DND-41 (cell line): ENCODE data around the gene CDC25C.

ENCODE experiments used
- EZH2 ChIP-seq: IDR thresholded peaks from 3 replicates; pipeline ENCODE4 v1.6.1; 2012; ENCODE audit warnings: borderline replicate concordance, low read depth, mild to moderate bottlenecking, moderate library complexity, low read length, inconsistent platforms; ENCODE audit not compliant: severe bottlenecking
- TF ChIP-seq, protein P1 (sequence below): IDR thresholded peaks from 2 replicates; pipeline ENCODE4 v1.5.1; 2012; ENCODE audit warnings: borderline replicate concordance, low read length, moderate library complexity, mild to moderate bottlenecking; ENCODE audit not compliant: poor library complexity, severe bottlenecking; ENCODE audit errors: extremely low read depth

DNA sequence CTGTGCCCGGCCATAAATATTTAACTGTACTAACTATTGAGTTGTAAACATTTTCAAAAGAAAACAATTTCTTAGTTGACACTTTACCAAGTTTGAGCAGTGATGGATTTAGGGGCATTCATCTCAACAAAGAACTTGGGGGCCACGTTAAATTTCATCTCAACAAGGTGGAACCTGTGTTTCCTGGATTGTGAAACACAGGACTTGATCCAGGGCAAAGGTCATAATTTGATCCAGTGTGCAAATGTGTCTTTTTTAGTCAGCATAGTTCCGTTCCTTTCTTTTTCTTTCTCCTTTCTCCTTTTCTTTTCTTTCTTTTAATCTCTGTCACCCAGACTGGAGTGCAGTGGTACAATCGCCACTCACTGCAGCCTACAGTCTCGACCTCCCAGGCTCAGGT lies 60.3 kb downstream of the CDC25C start:
- TF ChIP-seq, protein P1, sequence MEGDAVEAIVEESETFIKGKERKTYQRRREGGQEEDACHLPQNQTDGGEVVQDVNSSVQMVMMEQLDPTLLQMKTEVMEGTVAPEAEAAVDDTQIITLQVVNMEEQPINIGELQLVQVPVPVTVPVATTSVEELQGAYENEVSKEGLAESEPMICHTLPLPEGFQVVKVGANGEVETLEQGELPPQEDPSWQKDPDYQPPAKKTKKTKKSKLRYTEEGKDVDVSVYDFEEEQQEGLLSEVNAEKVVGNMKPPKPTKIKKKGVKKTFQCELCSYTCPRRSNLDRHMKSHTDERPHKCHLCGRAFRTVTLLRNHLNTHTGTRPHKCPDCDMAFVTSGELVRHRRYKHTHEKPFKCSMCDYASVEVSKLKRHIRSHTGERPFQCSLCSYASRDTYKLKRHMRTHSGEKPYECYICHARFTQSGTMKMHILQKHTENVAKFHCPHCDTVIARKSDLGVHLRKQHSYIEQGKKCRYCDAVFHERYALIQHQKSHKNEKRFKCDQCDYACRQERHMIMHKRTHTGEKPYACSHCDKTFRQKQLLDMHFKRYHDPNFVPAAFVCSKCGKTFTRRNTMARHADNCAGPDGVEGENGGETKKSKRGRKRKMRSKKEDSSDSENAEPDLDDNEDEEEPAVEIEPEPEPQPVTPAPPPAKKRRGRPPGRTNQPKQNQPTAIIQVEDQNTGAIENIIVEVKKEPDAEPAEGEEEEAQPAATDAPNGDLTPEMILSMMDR, result no peak
- TF ChIP-seq EZH2, result no peak
